ENCODE data around the gene MYL12A.
A peak's percentile ranks its signal among the peaks of the same experiment; 100 is the strongest.
"Not testable (repeated sequence)": the region's sequence is repeated elsewhere in the genome, so short reads cannot be mapped to it uniquely, and the experiment has no call there.

The MYL12A gene

GRCh38 chr18:3216987-3217386 lies 30.6 kb upstream of the MYL12A start:
- no peak overlapping the region for H3K27ac ChIP-seq
- no peaks in the 10 kb centered on the region for H3K27me3 ChIP-seq (replicated peaks)
- H3K4me3 ChIP-seq (ENCODE audit: low read depth, low read length) = no peak overlapping the region
- TF ChIP-seq CTCF (IDR thresholded peaks at IDR 0.05; ENCODE audit: low read depth, low read length, missing control alignments) = no peak
- in situ Hi-C loops (cut with HindIII; ENCODE audit: low pct_ligation_motif_present, low sequenced_read_pairs) = no loop called here
- no peaks in the 10 kb centered on the region for H3K36me3 ChIP-seq (replicated peaks)
- no peak for DNase-seq

GRCh38 chr18:3217948-3218647 lies 29.5 kb upstream of the MYL12A start:
- no peak overlapping the region for H3K4me3 ChIP-seq (ENCODE audit: low read depth, low read length)
- in situ Hi-C loops (cut with HindIII; ENCODE audit: low pct_ligation_motif_present, low sequenced_read_pairs) = no loop called here
- H3K36me3 ChIP-seq (replicated peaks) = no peaks in the 10 kb centered on the region
- H3K27me3 ChIP-seq (replicated peaks) = no peaks in the 10 kb centered on the region
- no peak for TF ChIP-seq CTCF (IDR thresholded peaks at IDR 0.05; ENCODE audit: low read depth, low read length, missing control alignments)
- DNase-seq = peak; percentile 54
- H3K27ac ChIP-seq = no peak overlapping the region

GRCh38 chr18:3218819-3219218 lies 28.8 kb upstream of the MYL12A start:
- H3K27me3 ChIP-seq (replicated peaks) = no peaks in the 10 kb centered on the region
- H3K4me3 ChIP-seq (ENCODE audit: low read depth, low read length) = no peak overlapping the region
- in situ Hi-C loops (cut with HindIII; ENCODE audit: low pct_ligation_motif_present, low sequenced_read_pairs) = no loop called here
- no peaks in the 10 kb centered on the region for H3K36me3 ChIP-seq (replicated peaks)
- TF ChIP-seq CTCF (IDR thresholded peaks at IDR 0.05; ENCODE audit: low read depth, low read length, missing control alignments) = no peak
- DNase-seq = no peak
- H3K27ac ChIP-seq = no peak overlapping the region

- no peak overlapping the region for H3K27ac ChIP-seq
- in situ Hi-C loops (cut with HindIII; ENCODE audit: low pct_ligation_motif_present, low sequenced_read_pairs) = no loop called here
- no peak for DNase-seq
- no peak for TF ChIP-seq CTCF (IDR thresholded peaks at IDR 0.05; ENCODE audit: low read depth, low read length, missing control alignments)
- H3K4me3 ChIP-seq (ENCODE audit: low read depth, low read length) = no peak overlapping the region
- H3K27me3 ChIP-seq (replicated peaks) = no peaks in the 10 kb centered on the region
- no peaks in the 10 kb centered on the region for H3K36me3 ChIP-seq (replicated peaks)
Measured at GRCh38 chr18:3219241-3219630, 28.4 kb upstream of the MYL12A start.

- Histone ChIP-seq H3K36me3 (replicated peaks) (no peaks in the 10 kb centered on the region), H3K27me3 (replicated peaks) (no peaks in the 10 kb centered on the region), H3K4me3 (ENCODE audit: low read depth, low read length) (no peak within 1 kb of the TSS), H3K27ac (no peak within 1 kb of the TSS)
- in situ Hi-C loops (cut with HindIII; ENCODE audit: low pct_ligation_motif_present, low sequenced_read_pairs) = no loop called here
- TF ChIP-seq CTCF (IDR thresholded peaks at IDR 0.05; ENCODE audit: low read depth, low read length, missing control alignments) = no peak
- DNase-seq = no peak
Measured at GRCh38 chr18:3219631-3220335, 27.8 kb upstream of the MYL12A start, which contains the start of gene MYOM1. Gene MYOM1 (minus strand): TSS chr18:3219968. CDS start chr18:3215223, 4,745 bp downstream.

GRCh38 chr18:3220868-3221267 lies 26.7 kb upstream of the MYL12A start:
- in situ Hi-C loops (cut with HindIII; ENCODE audit: low pct_ligation_motif_present, low sequenced_read_pairs); H3K36me3 ChIP-seq (replicated peaks); H3K4me3 ChIP-seq (ENCODE audit: low read depth, low read length); H3K27me3 ChIP-seq (replicated peaks); DNase-seq; H3K27ac ChIP-seq: not testable (repeated sequence)
